CD4-positive, alpha-beta T cell treated with Interleukin-17A for 1 hour (primary cell): Measurements from ENCODE around the gene NUP37.
"Not testable (repeated sequence)": the region's sequence is repeated elsewhere in the genome, so short reads cannot be mapped to it uniquely, and the experiment has no call there.

Experiments used
- DNase-seq: peaks from one replicate; pipeline ENCODE4 v3.0.0-alpha.2; 2020

The NUP37 gene, protein sequence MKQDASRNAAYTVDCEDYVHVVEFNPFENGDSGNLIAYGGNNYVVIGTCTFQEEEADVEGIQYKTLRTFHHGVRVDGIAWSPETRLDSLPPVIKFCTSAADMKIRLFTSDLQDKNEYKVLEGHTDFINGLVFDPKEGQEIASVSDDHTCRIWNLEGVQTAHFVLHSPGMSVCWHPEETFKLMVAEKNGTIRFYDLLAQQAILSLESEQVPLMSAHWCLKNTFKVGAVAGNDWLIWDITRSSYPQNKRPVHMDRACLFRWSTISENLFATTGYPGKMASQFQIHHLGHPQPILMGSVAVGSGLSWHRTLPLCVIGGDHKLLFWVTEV

GRCh38 chr12:102119674-102120563, at the start of gene NUP37, which contains the start of gene PARPBP:
Gene NUP37 (minus strand): TSS chr12:102120114. CDS start chr12:102118518, 1,596 bp downstream.
Gene PARPBP (plus strand): TSS chr12:102120183. CDS start chr12:102123889, 3,706 bp downstream.
- DNase-seq, result peak; percentile 93

DNA sequence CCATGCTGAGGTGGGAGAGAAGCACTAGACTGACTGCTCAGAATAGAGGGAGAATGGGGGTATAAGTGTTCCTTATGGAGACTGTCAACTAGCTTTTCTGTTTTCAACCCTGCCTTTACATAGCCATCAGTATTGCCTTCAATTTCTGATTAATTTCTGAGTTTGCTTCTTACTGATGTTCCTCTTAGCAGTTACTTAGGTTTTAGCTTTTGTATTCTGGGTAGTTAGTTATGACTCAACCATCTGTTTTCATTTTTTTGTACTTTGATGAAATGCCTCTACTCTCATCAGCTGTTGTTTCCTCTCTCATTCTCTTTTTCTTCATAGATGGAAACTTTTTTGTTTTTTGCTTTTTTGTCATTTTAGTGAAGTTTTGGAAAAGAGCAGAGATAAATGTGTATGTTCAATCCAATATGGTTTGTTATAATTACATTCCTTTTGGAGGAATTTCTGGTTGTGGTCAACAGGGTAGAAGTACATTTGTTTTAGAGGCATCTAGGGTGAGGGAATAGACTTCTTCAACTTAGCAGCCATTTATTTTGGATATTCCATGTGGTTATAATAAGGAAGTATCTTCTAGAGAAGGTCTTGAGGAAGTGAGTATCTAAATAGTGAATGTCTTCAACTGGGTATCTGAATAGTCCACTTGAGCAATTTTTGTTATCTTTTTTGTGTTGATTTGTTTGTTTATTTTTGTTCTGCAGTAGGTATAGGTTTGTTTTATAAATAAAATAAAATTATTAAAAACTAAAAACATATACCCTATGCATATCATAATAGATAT, 48.1 kb upstream of the NUP37 start:
- DNase-seq, result no peak

- DNase-seq, result no peak
Measured at GRCh38 chr12:102163383-102163782, 43.5 kb upstream of the NUP37 start.

DNA sequence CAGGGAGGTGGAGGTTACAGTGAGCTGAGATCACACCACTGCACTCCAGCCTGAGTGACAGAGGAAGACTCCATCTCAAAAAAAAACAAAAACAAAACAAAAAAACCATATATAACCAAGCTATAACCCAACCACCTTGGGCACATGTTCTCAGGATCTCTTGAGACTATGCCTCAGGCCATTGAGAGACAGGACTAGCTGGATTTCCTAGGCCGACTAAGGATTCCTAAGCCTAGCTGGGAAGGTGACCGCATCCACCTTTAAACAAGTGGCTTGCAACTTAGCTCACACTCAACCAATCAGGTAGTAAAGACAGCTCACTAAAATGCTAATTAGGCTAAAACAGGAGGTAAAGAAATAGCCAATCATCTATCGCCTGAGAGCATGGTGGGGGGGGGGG, 35.3 kb upstream of the NUP37 start:
- not testable (repeated sequence) for DNase-seq

DNA sequence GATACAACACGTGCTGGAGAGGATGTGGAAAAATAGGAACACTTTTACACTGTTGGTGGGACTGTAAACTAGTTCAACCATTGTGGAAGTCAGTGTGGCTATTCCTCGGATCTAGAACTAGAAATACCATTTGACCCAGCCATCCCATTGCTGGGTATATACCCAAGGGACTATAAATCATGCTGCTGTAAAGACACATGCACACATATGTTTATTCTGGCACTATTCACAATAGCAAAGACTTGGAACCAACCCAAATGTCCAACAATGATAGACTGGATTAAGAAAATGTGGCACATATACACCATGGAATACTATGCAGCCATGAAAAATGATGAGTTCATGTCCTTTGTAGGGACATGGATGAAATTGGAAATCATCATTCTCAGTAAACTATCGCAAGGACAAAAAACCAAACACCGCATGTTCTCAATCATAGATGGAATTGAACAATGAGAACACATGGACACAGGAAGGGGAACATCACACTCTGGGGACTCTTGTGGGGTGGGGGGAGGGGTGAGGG, 27.2 kb upstream of the NUP37 start:
- DNase-seq, result not testable (repeated sequence)

DNA sequence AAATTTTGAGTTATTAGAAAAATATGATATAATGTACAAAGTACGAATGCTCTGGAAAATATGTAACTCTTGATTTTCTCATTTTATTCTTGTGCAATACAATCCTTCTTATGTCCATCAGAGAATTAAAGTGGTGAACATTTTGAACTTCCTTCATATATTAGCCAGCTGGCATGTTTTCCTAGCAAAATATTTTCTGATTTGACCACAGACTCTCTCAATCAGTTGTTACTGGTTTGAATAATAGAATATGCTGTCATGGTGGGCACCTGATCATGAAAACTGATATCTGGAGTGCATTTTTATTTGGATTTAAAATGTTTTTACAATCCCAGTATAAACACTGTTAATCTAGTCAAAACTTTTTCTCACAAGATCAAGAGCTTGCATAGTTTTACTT, 24.3 kb upstream of the NUP37 start:
- DNase-seq, result no peak

- DNase-seq, result not testable (repeated sequence)
Measured at GRCh38 chr12:102142866-102143373, 23.0 kb upstream of the NUP37 start.

DNA sequence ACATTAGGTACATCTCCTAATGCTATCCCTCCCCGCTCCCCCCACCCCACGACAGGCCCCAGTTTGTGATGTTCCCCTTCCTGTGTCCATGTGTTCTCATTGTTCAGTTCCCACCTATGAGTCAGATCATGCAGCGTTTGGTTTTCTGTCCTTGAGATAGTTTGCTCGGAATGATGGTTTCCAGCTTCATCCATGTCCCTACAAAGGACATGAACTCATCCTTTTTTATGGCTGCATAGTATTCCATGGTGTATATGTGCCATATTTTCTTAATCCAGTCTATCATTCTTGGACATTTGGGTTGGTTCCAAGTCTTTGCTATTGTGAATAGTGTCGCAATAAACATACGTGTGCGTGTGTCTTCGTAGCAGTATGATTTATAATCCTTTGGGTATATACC, 17.7 kb upstream of the NUP37 start:
- DNase-seq, result not testable (repeated sequence)

- DNase-seq, result not testable (repeated sequence)
Measured at GRCh38 chr12:102131442-102131841, 11.5 kb upstream of the NUP37 start.

- DNase-seq, result not testable (repeated sequence)
Measured at GRCh38 chr12:102130720-102131119, 10.8 kb upstream of the NUP37 start.

DNA sequence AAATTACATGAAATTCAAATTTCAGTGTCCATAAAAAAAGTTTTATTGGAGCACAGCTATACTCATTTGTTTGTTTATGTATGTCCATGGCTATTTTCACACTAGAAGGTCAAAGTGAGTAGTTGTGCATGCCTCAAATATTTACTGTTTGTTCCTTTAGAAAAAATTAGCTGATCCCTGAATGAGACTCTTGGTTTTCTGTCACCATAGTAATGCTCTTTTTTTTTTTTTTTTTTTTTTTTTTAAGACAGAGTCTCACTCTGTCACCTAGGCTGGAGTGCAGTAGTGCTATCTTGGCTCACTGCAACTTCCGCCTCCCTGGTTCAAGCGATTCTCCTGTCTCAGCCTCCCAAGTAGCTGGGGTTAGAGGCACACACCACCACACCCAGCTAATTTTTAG, 1.4 kb upstream of the NUP37 start:
- DNase-seq, result not testable (repeated sequence)

GRCh38 chr12:102120886-102121285, 972 bp upstream of the NUP37 start:
- no peak for DNase-seq

- no peak for DNase-seq
Measured at GRCh38 chr12:102120564-102120873, 605 bp upstream of the NUP37 start.

DNA sequence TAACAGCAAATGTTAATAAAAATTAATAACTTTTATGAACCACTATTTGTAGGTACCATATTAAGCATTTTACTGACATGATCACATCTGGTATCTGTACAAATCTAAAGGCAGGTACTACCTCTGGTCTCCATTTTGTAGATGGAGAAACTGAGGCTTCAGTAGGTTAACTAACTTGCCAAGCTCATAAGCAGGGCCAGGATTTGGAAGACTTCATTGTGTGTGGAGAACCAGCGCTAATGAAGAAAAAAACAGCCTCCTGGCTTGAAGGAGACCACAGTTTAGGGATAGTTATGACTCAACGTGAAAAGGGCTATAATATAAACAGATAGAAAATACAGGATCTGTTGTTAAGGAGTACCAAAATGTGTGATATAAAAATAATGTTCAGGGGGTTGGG, 1.0 kb downstream of the NUP37 start:
- DNase-seq, result no peak

DNA sequence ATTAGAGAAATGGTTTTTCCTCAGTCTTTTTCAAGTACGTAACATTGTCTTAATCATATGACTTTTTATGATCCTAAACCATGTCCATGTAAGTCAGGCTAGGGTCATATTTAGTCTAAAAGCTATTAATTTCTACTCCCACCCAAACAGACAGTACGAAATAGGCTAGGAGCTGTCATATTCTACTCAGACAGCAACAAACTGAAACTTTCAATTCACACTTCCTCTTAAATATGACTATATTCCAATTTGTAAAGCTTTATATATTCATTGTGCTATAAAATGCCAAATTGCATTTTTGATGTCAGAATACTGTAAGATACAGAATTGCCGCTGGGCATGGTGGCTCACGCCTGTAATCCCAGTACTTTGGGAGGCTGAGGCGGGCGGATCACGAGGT, 3.5 kb downstream of the NUP37 start:
- DNase-seq, result no peak

DNA sequence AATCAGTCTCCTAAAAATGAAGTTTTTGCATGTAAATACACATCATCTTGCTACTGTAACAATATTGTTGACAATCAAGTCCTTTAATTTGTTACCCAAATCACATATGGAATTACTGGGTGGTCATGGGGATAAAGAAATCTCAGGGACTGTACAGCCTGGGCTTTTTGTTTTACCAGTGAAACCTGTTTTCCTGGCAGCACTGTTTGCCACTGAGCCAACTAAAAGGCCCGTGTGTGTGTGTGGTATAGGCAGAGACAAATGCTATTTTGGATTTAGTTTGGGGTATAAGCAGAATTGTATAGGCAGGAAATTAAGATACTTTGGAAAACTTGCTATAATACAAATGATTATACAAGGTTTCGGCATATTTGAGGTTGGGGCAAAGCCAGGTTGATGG, 5.7 kb downstream of the NUP37 start:
- DNase-seq, result no peak

DNA sequence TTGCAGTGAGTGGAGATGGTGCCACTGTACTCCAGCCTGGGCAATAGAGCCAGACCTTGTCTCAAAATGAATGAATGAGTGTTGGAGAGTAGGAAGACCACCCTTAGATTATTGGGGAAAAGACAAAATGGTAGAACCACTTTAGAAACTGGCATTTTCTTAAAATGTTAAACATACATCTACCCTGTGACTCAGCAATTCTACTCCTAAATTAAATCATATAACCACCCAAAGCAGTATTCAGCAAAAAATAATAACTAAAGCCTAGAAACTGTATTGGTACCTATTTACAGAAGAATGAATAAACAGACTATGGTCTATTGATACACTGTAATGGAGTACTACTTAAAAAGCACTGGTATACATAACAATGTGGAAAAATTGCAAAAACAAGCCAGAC, 9.1 kb downstream of the NUP37 start:
- no peak for DNase-seq

- no peak for DNase-seq
Measured at GRCh38 chr12:102107970-102108369, 11.9 kb downstream of the NUP37 start.

GRCh38 chr12:102106905-102107304, 13.0 kb downstream of the NUP37 start:
- no peak for DNase-seq

- DNase-seq, result no peak
Measured at GRCh38 chr12:102096855-102097254, 23.1 kb downstream of the NUP37 start.

- peak; percentile 8 for DNase-seq
Measured at GRCh38 chr12:102095677-102096263, 24.1 kb downstream of the NUP37 start.

- no peak for DNase-seq
Measured at GRCh38 chr12:102093319-102093718, 26.6 kb downstream of the NUP37 start.
